Measurements from ENCODE around the gene CCDC32. TPM values are rescaled to one million over a fixed set of nuclear protein-coding genes. Genes with fewer than 3 reads are reported as not detected.

The CCDC32 gene
- total and polyA plus RNA-seq, 3 donors from 2014 or later: 13.9 to 19.4 (median 18.3) TPM

- Histone ChIP-seq H3K36me3 (ENCODE audit: low read depth, missing control alignments) (no peaks in the 10 kb centered on the region), H3K27ac (no peak overlapping the region), H3K4me3 (no peak overlapping the region), H3K4me1 (peaks cover 4% of the 10 kb centered on the region), H3K27me3 (no peaks in the 10 kb centered on the region), H3K9me3 (no peaks in the 10 kb centered on the region)
- WGBS, 2 donors: 69 to 77% methylated on average over 5 of the region's 5 CpGs
- no peak for DNase-seq
- intact Hi-C loops (cut with DNase I; ENCODE audit: low total_unique reads): no loop called here
- no peak for TF ChIP-seq POLR2A (IDR thresholded peaks at IDR 0.05)
- TF ChIP-seq CTCF (IDR thresholded peaks at IDR 0.05): no peak
These were observed 51.2 kb downstream of the CCDC32 start for GRCh38 chr15:40513609-40514008.

GRCh38 chr15:40512440-40512839, 52.4 kb downstream of the CCDC32 start:
- no peaks in the 10 kb centered on the region for H3K36me3 ChIP-seq (ENCODE audit: low read depth, missing control alignments)

GRCh38 chr15:40511472-40512133, 53.2 kb downstream of the CCDC32 start:
- DNase-seq: peak; percentile 86
- Histone ChIP-seq H3K27me3 (no peaks in the 10 kb centered on the region), H3K27ac (peak overlapping the region in 1 of 2 donors; percentile 41), H3K4me1 (peaks cover 6% of the 10 kb centered on the region), H3K4me3 (peak overlapping the region; percentile 36 to 58), H3K36me3 (ENCODE audit: low read depth, missing control alignments) (no peaks in the 10 kb centered on the region), H3K9me3 (no peaks in the 10 kb centered on the region)
- intact Hi-C loops (cut with DNase I; ENCODE audit: low total_unique reads): no loop called here
- TF ChIP-seq POLR2A (IDR thresholded peaks at IDR 0.05) (no peak), CTCF (IDR thresholded peaks at IDR 0.05) (no peak)
- WGBS, 2 donors: 2 to 3% methylated on average over 9 to 44 of the region's 61 CpGs

More at GRCh38 chr15:40512440-40512839, 52.4 kb downstream of the CCDC32 start:
- H3K27me3 ChIP-seq: no peaks in the 10 kb centered on the region
- no peak overlapping the region for H3K4me3 ChIP-seq
- intact Hi-C loops (cut with DNase I; ENCODE audit: low total_unique reads): no loop called here
- TF ChIP-seq POLR2A (IDR thresholded peaks at IDR 0.05) (no peak), CTCF (IDR thresholded peaks at IDR 0.05) (no peak)
- peaks cover 4% of the 10 kb centered on the region for H3K4me1 ChIP-seq
- H3K27ac ChIP-seq: no peak overlapping the region
- WGBS, 2 donors: 72 to 76% methylated on average over 2 of the region's 2 CpGs
- H3K9me3 ChIP-seq: no peaks in the 10 kb centered on the region
- DNase-seq: no peak

- intact Hi-C loops (cut with DNase I; ENCODE audit: low total_unique reads): no loop called here
These were observed 53.8 kb downstream of the CCDC32 start for GRCh38 chr15:40511093-40511471.

More at GRCh38 chr15:40511093-40511471, 53.8 kb downstream of the CCDC32 start:
- H3K27me3 ChIP-seq: no peaks in the 10 kb centered on the region
- H3K9me3 ChIP-seq: no peaks in the 10 kb centered on the region
- peaks cover 10% of the 10 kb centered on the region for H3K4me1 ChIP-seq
- H3K4me3 ChIP-seq: peak overlapping the region; percentile 36 to 58
- no peaks in the 10 kb centered on the region for H3K36me3 ChIP-seq (ENCODE audit: low read depth, missing control alignments)
- WGBS, 2 donors: 4 to 25% methylated on average over 18 to 22 of the region's 22 CpGs
- no peak for DNase-seq
- H3K27ac ChIP-seq: peak overlapping the region in 1 of 2 donors; percentile 41
- TF ChIP-seq CTCF (IDR thresholded peaks at IDR 0.05): no peak
